ENCODE data around the gene TPRX1.

DNA sequence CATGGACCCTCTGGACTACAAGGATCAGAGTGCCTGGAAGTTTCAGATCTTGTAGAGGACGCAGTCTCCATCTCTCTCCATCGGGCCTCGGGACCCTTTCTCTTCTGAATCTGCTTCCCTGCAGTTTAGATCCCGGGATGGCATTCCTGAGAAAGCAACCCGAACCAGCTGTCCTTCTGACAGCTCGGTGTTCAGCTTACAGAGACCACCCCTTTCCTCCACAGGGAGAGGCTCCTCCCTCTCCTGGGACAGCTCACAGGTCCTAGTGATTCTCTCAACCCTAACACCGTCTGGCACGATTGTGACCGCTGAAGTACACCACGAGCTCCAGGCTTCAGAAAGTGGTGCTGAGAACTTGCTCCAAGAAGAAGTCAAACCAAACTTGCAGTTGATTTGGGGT is 35.6 kb upstream of the TPRX1 start:
- TF ChIP-seq MAFK (IDR thresholded peaks at IDR 0.05; ENCODE audit: low read depth, low read length) (no peak), NFE2L2 (IDR thresholded peaks at IDR 0.05; ENCODE audit: low read depth, low read length) (no peak), POLR2A (IDR thresholded peaks at IDR 0.05; ENCODE audit: low read depth, low read length) (no peak), RAD21 (IDR thresholded peaks at IDR 0.05; ENCODE audit: low read length) (no peak), CEBPB (IDR thresholded peaks at IDR 0.05; ENCODE audit: low read depth, low read length) (no peak), BHLHE40 (IDR thresholded peaks at IDR 0.05; ENCODE audit: low read depth, low read length) (no peak)
- TF ChIP-seq, protein P1, sequence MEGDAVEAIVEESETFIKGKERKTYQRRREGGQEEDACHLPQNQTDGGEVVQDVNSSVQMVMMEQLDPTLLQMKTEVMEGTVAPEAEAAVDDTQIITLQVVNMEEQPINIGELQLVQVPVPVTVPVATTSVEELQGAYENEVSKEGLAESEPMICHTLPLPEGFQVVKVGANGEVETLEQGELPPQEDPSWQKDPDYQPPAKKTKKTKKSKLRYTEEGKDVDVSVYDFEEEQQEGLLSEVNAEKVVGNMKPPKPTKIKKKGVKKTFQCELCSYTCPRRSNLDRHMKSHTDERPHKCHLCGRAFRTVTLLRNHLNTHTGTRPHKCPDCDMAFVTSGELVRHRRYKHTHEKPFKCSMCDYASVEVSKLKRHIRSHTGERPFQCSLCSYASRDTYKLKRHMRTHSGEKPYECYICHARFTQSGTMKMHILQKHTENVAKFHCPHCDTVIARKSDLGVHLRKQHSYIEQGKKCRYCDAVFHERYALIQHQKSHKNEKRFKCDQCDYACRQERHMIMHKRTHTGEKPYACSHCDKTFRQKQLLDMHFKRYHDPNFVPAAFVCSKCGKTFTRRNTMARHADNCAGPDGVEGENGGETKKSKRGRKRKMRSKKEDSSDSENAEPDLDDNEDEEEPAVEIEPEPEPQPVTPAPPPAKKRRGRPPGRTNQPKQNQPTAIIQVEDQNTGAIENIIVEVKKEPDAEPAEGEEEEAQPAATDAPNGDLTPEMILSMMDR (conservative IDR thresholded peaks at IDR 0.05; ENCODE audit: low read depth, low read length): no peak
- TF ChIP-seq, protein P2, sequence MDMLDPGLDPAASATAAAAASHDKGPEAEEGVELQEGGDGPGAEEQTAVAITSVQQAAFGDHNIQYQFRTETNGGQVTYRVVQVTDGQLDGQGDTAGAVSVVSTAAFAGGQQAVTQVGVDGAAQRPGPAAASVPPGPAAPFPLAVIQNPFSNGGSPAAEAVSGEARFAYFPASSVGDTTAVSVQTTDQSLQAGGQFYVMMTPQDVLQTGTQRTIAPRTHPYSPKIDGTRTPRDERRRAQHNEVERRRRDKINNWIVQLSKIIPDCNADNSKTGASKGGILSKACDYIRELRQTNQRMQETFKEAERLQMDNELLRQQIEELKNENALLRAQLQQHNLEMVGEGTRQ (IDR thresholded peaks at IDR 0.05; ENCODE audit: low read depth, low read length): no peak

Measured in IMR-90 (cell line).